HepG2 (cell line): ENCODE results near the gene UFSP2. TPM values are rescaled to one million over a fixed set of nuclear protein-coding genes. Genes with fewer than 3 reads are reported as not detected.

ENCODE experiments used
- ATAC-seq: fragments of 200-7000 bp; cut with Tn5 transposase; 3 replicates; pipeline ENCODE4 v1.9.1; 2020; ENCODE audit warnings: mild to moderate bottlenecking, moderate library complexity
- BruUV-seq: library from RNA; stranded (reverse); fragments of 400-500 nt; replicated peaks from 2 replicates; lab custom pipeline; 2021; lab: Mats Ljungman, UMichigan
- CTCF ChIA-PET: fragments of 300-600 bp; formaldehyde crosslinking; extraction: SDS; loops from one replicate; lab custom pipeline; 2021; ENCODE audit warnings: low total read pairs, inconsistent platforms, low intra/inter-chr PET ratio; lab: Yijun Ruan, JAX
- POLR2A ChIA-PET: fragments of 350-600 bp; sonication (Branson Sonifier 250); formaldehyde crosslinking; loops from one replicate; lab custom pipeline; 2020; ENCODE audit warnings: antibody characterized with exemption, inconsistent platforms; lab: Yijun Ruan, JAX
- DNase-seq: peaks from one replicate; pipeline ENCODE4 v3.0.0-alpha.2; 2015; ENCODE audit warnings: low spot score
- FAIRE-seq: peaks from 3 replicates; lab custom pipeline; 2011; peaks lifted over from hg19 to GRCh38; lab: Jason Lieb, UNC
- H2AFZ ChIP-seq: one replicate; pipeline ENCODE4 v1.6.1; 2011; ENCODE audit warnings: low read length, inconsistent platforms
- H3K27ac ChIP-seq: fragments of 300-600 bp; 3 replicates; pipeline ENCODE4 v1.8.0; 2011; ENCODE audit warnings: mixed run types, mild to moderate bottlenecking, mixed read lengths, low read length, inconsistent platforms; ENCODE audit not compliant: insufficient read depth; ENCODE audit errors: extremely low read length
- H3K27me3 ChIP-seq, 2 experiments: fragments of 200-600 bp in 1 of 2; 2 replicates in 1 of 2; 3 replicates in 1 of 2; pipeline versions ENCODE4 v1.6.0 to v1.8.0; 2011; ENCODE audit warnings: low read length in 2 of 2, mild to moderate bottlenecking in 2 of 2, moderate library complexity in 2 of 2, inconsistent platforms in 1 of 2; ENCODE audit not compliant: insufficient read depth in 2 of 2, control insufficient read depth in 1 of 2
- H3K36me3 ChIP-seq, 2 experiments: fragments of 200-600 bp in 1 of 2; replicated peaks in 1 of 2; 2 replicates in 1 of 2; 3 replicates in 1 of 2; pipeline versions ENCODE4 v1.5.1 to v1.8.0; 2011; ENCODE audit warnings: low read length in 2 of 2, inconsistent platforms in 1 of 2; ENCODE audit not compliant: insufficient read depth in 2 of 2, control insufficient read depth in 1 of 2
- H3K4me1 ChIP-seq: 2 replicates; pipeline ENCODE4 v1.5.1; 2012; ENCODE audit warnings: low read length, inconsistent platforms; ENCODE audit not compliant: insufficient read depth
- H3K4me2 ChIP-seq: 2 replicates; pipeline ENCODE4 v1.6.0; 2011; ENCODE audit warnings: low read depth, low read length, inconsistent platforms
- H3K4me3 ChIP-seq, 3 experiments: fragments of 200-600 bp in 1 of 3; sonication (generic), shearing (Covaris generic) in 1 of 3; replicated peaks in 1 of 3; 2 replicates each; pipeline ENCODE4 v1.5.1; 2011 to 2016; ENCODE audit warnings: low read length in 3 of 3, inconsistent platforms in 2 of 3, low read depth in 2 of 3, mild to moderate bottlenecking in 2 of 3, control low read depth in 1 of 3, mixed read lengths in 1 of 3; ENCODE audit not compliant: insufficient read depth in 1 of 3
- H3K79me2 ChIP-seq: one replicate; pipeline ENCODE4 v1.6.1; 2011; ENCODE audit warnings: low read length, inconsistent platforms; ENCODE audit not compliant: insufficient read depth
- H3K9ac ChIP-seq: 2 replicates; pipeline ENCODE4 v1.6.0; 2011; ENCODE audit warnings: mild to moderate bottlenecking, low read depth, low read length, inconsistent platforms; ENCODE audit not compliant: insufficient read depth
- H3K9me3 ChIP-seq: 2 replicates; pipeline ENCODE4 v1.5.1; 2012; ENCODE audit warnings: mild to moderate bottlenecking, low read length
- H4K20me1 ChIP-seq: 2 replicates; pipeline ENCODE4 v1.6.0; 2011; ENCODE audit warnings: inconsistent platforms, mild to moderate bottlenecking, low read length, moderate library complexity; ENCODE audit not compliant: insufficient read depth
- ATF1 ChIP-seq: IDR thresholded peaks from 2 replicates; pipeline ENCODE4 v1.6.1; 2016; ENCODE audit warnings: mild to moderate bottlenecking, control low read depth
- CEBPB ChIP-seq: IDR thresholded peaks from 2 replicates; pipeline ENCODE4 v1.6.1; 2011; ENCODE audit warnings: low read depth, low read length, improper control_type of control experiment, borderline replicate concordance
- ISX ChIP-seq: sonication (generic); formaldehyde crosslinking; conservative IDR thresholded peaks from 2 replicates; pipeline ENCODE4 v1.5.0; 2020; ENCODE audit warnings: missing genetic modification reagents
- NCOR1 ChIP-seq: fragments of 200-600 bp; sonication (generic); IDR thresholded peaks from 2 replicates; pipeline ENCODE4 v1.7.0; 2017; ENCODE audit warnings: antibody characterized with exemption, low read length, borderline replicate concordance
- NFKB2 ChIP-seq: sonication (generic); formaldehyde crosslinking; IDR thresholded peaks from 2 replicates; pipeline ENCODE4 v1.4.0; 2020; ENCODE audit warnings: missing genetic modification reagents, borderline replicate concordance
- NR2F1 ChIP-seq, 2 experiments: fragments of 450-650 bp in 1 of 2; formaldehyde crosslinking in 1 of 2; IDR thresholded peaks; 2 replicates each; pipeline versions ENCODE4 v1.5.0 to v1.6.1; 2016 to 2020; ENCODE audit warnings: mild to moderate bottlenecking in 1 of 2, missing compliant biosample characterization in 1 of 2, missing genetic modification reagents in 1 of 2, moderate library complexity in 1 of 2
- SMARCE1 ChIP-seq: fragments of 450-650 bp; IDR thresholded peaks from 2 replicates; pipeline ENCODE4 v1.6.1; 2017; ENCODE audit warnings: borderline replicate concordance
- SNRNP70 ChIP-seq: fragments of 200-400 bp; formaldehyde crosslinking; IDR thresholded peaks from 2 replicates; pipeline ENCODE4 v1.6.1; 2017; ENCODE audit warnings: mild to moderate bottlenecking, low read depth, low read length, moderate library complexity
- SP4 ChIP-seq: sonication (generic); formaldehyde crosslinking; IDR thresholded peaks from 2 replicates; pipeline ENCODE4 v1.8.1; 2023; ENCODE audit warnings: mild to moderate bottlenecking, missing genetic modification reagents
- ZBTB7A ChIP-seq: sonication (generic); formaldehyde crosslinking; IDR thresholded peaks from 2 replicates; pipeline ENCODE4 v1.8.0; 2022; ENCODE audit warnings: mild to moderate bottlenecking, missing genetic modification reagents
- ZNF562 ChIP-seq: sonication (generic); formaldehyde crosslinking; IDR thresholded peaks from 2 replicates; pipeline ENCODE4 v1.8.0; 2022; ENCODE audit warnings: missing genetic modification reagents, borderline replicate concordance
- ZNF564 ChIP-seq: sonication (generic); formaldehyde crosslinking; IDR thresholded peaks from 2 replicates; pipeline ENCODE4 v1.8.1; 2023; ENCODE audit warnings: mild to moderate bottlenecking, missing genetic modification reagents
- ZNF816 ChIP-seq: sonication (generic); formaldehyde crosslinking; IDR thresholded peaks from 2 replicates; pipeline ENCODE4 v1.8.0; 2022; ENCODE audit warnings: missing genetic modification reagents, mild to moderate bottlenecking, borderline replicate concordance
- WGBS: methylation state at CpG from one replicate; pipeline ENCODE4 v1.1.6; 2017; ENCODE audit warnings: low lambda C conversion rate; 5-methylcytosine and 5-hydroxymethylcytosine counted together
- in situ Hi-C: cut with HindIII; loops from 2 replicates; pipeline ENCODE4 v1.10.0; 2017; ENCODE audit warnings: low pct_unique_long_range_greater_than_20kb; ENCODE audit not compliant: extremely low pct_ligation_motif_present
- intact Hi-C: fragments of 100-400 bp; cut with micrococcal nuclease; formaldehyde crosslinking; loops from one replicate; pipeline ENCODE4 v1.10.0; 2022; ENCODE audit not compliant: unreplicated experiment
- polyA plus RNA-seq, 8 experiments: library from polyadenylated mRNA; depleted of rRNA in 3 of 8; stranded (reverse) in 7 of 8; unstranded in 1 of 8; fragments of >200 nt; fragmentation: Illumina TruSeq in 4 of 8; extraction: Trizol in 4 of 8; gene quantifications; 2 replicates each; pipeline versions ENCODE4 v1.2.1 to v1.2.3, GENCODE V29; 2011 to 2016; ENCODE audit warnings: low read depth in 4 of 8, missing spikeins in 1 of 8, mixed read lengths in 1 of 8; ENCODE audit not compliant: insufficient read depth in 1 of 8
- total RNA-seq, 5 experiments: library from RNA; depleted of rRNA; stranded (reverse); fragments of >200 nt; fragmentation: Illumina TruSeq; extraction: Trizol; gene quantifications; 2 replicates each; pipeline ENCODE4 v1.2.3, GENCODE V29; 2016; ENCODE audit warnings: low read depth in 1 of 5
- TF ChIP-seq, protein P1 (sequence below): sonication (generic); formaldehyde crosslinking; conservative IDR thresholded peaks from 2 replicates; pipeline ENCODE4 v1.4.0; 2020; ENCODE audit warnings: missing genetic modification reagents
- TF ChIP-seq, protein P2 (sequence below): sonication (generic); formaldehyde crosslinking; IDR thresholded peaks from 2 replicates; pipeline ENCODE4 v1.9.0; 2021; ENCODE audit warnings: missing genetic modification reagents, borderline replicate concordance
- TF ChIP-seq, protein P3 (sequence below): sonication (generic); formaldehyde crosslinking; IDR thresholded peaks from 2 replicates; pipeline ENCODE4 v1.9.0; 2021; ENCODE audit warnings: missing genetic modification reagents, mild to moderate bottlenecking, borderline replicate concordance

Gene UFSP2
- total and polyA plus RNA-seq, 2 of the 13 experiments (the other 11 are each of a cell fraction or from before 2014, with no cell fraction given) = 24.1 to 32.3 TPM

DNA sequence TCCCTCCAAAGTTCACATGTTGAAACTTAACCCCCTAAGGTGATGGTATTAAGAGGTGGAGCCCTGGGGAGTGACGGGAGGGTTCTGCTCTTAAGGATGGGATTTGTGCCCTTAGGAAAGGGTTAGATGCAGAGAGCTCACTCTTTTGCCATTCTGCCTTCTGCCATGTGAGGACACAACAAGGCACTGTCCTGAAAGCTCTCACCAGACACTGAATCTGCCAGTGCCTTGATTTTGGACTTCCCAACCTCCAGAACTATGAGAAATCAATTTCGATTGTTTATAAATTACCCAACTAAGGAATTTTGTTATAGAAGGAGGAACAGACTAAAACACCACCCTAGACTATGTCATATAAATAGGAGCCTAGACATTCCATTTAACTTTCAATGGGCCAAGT, 41.7 kb downstream of the UFSP2 start:
- Histone ChIP-seq H2AFZ (no peak overlapping the region), H3K9me3 (no peaks in the 10 kb centered on the region), H3K27ac (no peak overlapping the region), H3K4me2 (no peak overlapping the region), H3K4me3 (no peak overlapping the region), H4K20me1 (no peaks in the 10 kb centered on the region), H3K9ac (no peak overlapping the region), H3K4me1 (peaks cover 51% of the 10 kb centered on the region), H3K27me3 (no peaks in the 10 kb centered on the region), H3K36me3 (no peaks in the 10 kb centered on the region), H3K79me2 (no peaks in the 10 kb centered on the region)
- in situ Hi-C loops = no loop called here
- no peak for ATAC-seq
- BruUV-seq = no TSS peak
- WGBS = 97% methylated on average over 2 of the region's 2 CpGs
- CTCF ChIA-PET = no interaction called here
- FAIRE-seq = no peak
- no peak for DNase-seq
- peak; percentile 95 for TF ChIP-seq ZNF564
- no peak for TF ChIP-seq ZNF816 (CRISPR knock-in tag)
- POLR2A ChIA-PET = interaction anchor here (2.9 kb wide), 1 partner anchor 13 kb away, joined by 7 read pairs; the partner anchor contains the start of gene ANKRD37
- intact Hi-C loops = no loop called here

DNA sequence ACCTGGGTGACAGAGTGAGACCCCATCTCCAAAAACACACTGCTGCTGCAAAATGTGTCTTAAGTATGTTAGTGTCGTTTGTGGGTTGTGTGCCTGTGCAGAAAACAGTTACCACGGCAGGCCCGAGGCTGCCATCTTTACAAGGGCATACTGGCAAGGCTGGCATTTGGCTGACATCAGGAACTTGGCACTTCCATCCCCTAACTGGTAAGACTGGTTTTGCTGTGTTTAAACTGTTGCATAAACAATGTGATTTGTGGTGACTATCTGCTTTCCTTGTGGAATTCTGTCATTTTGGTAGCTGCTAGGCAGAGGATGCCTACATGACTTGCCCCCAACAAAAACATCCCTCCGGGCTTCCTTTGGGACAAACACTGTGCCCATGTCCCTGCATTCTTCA, 42.3 kb downstream of the UFSP2 start:
- ChIA-PET POLR2A (no interaction called here), CTCF (no interaction called here)
- Histone ChIP-seq H3K27me3 (no peaks in the 10 kb centered on the region), H3K27ac (no peak overlapping the region), H2AFZ (no peak overlapping the region), H3K4me2 (no peak overlapping the region), H3K36me3 (no peaks in the 10 kb centered on the region), H3K9ac (no peak overlapping the region), H3K9me3 (no peaks in the 10 kb centered on the region), H4K20me1 (no peaks in the 10 kb centered on the region), H3K79me2 (no peaks in the 10 kb centered on the region), H3K4me3 (no peak overlapping the region), H3K4me1 (peaks cover 51% of the 10 kb centered on the region)
- WGBS = 82% methylated on average over 4 of the region's 4 CpGs
- no peak for ATAC-seq
- in situ Hi-C loops (no loop called here), intact Hi-C loops (no loop called here)
- no peak for FAIRE-seq
- BruUV-seq = no TSS peak
- no peak for DNase-seq
- TF ChIP-seq, protein P1, sequence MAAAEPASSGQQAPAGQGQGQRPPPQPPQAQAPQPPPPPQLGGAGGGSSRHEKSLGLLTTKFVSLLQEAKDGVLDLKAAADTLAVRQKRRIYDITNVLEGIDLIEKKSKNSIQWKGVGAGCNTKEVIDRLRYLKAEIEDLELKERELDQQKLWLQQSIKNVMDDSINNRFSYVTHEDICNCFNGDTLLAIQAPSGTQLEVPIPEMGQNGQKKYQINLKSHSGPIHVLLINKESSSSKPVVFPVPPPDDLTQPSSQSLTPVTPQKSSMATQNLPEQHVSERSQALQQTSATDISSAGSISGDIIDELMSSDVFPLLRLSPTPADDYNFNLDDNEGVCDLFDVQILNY (CRISPR knock-in tag) = no peak
- TF ChIP-seq ZNF562 (CRISPR knock-in tag) (no peak), ATF1 (CRISPR knock-in tag) (no peak), SP4 (CRISPR knock-in tag) (no peak), ISX (CRISPR knock-in tag) (no peak), SMARCE1 (no peak), CEBPB (no peak), NR2F1 (CRISPR knock-in tag; IDR thresholded peaks at IDR 0.05) (no peak), ZBTB7A (no peak), NFKB2 (CRISPR knock-in tag) (no peak), SNRNP70 (no peak), NCOR1 (no peak)
- TF ChIP-seq, protein P2, sequence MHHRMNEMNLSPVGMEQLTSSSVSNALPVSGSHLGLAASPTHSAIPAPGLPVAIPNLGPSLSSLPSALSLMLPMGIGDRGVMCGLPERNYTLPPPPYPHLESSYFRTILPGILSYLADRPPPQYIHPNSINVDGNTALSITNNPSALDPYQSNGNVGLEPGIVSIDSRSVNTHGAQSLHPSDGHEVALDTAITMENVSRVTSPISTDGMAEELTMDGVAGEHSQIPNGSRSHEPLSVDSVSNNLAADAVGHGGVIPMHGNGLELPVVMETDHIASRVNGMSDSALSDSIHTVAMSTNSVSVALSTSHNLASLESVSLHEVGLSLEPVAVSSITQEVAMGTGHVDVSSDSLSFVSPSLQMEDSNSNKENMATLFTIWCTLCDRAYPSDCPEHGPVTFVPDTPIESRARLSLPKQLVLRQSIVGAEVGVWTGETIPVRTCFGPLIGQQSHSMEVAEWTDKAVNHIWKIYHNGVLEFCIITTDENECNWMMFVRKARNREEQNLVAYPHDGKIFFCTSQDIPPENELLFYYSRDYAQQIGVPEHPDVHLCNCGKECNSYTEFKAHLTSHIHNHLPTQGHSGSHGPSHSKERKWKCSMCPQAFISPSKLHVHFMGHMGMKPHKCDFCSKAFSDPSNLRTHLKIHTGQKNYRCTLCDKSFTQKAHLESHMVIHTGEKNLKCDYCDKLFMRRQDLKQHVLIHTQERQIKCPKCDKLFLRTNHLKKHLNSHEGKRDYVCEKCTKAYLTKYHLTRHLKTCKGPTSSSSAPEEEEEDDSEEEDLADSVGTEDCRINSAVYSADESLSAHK = no peak
- TF ChIP-seq, protein P3, sequence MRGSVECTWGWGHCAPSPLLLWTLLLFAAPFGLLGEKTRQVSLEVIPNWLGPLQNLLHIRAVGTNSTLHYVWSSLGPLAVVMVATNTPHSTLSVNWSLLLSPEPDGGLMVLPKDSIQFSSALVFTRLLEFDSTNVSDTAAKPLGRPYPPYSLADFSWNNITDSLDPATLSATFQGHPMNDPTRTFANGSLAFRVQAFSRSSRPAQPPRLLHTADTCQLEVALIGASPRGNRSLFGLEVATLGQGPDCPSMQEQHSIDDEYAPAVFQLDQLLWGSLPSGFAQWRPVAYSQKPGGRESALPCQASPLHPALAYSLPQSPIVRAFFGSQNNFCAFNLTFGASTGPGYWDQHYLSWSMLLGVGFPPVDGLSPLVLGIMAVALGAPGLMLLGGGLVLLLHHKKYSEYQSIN (CRISPR knock-in tag) = no peak
